H1 (cell line): Measurements from ENCODE around the gene PES1. TPM values are rescaled to one million over a fixed set of nuclear protein-coding genes. Genes with fewer than 3 reads are reported as not detected.
A peak's percentile ranks its signal among the peaks of the same experiment; 100 is the strongest.

Experiments used
- CTCF ChIA-PET: fragments of 300-600 bp; sonication (Branson Sonifier 250); formaldehyde crosslinking; loops from one replicate; lab custom pipeline; 2021; ENCODE audit not compliant: partially characterized antibody; lab: Charles Lee
- POLR2A ChIA-PET: fragments of 300-600 bp; sonication (Branson Sonifier 250); formaldehyde crosslinking; loops from one replicate; lab custom pipeline; 2021; ENCODE audit warnings: inconsistent platforms; ENCODE audit not compliant: partially characterized antibody; lab: Charles Lee
- DNase-seq, 2 experiments: peaks; one replicate each; pipeline versions ENCODE4 v3.0.0 to v3.0.0-alpha.2; 2010 to 2022; ENCODE audit warnings: low spot score in 2 of 2, low read depth in 1 of 2, mixed read lengths in 1 of 2
- FAIRE-seq: peaks from 2 replicates; lab custom pipeline; 2011; peaks lifted over from hg19 to GRCh38; lab: Jason Lieb, UNC
- H2AFZ ChIP-seq: 2 replicates; pipeline ENCODE4 v1.8.1; 2012; ENCODE audit warnings: low read length, inconsistent platforms
- H2AK5ac ChIP-seq: 2 replicates; pipeline ENCODE4 v1.6.1; 2013; ENCODE audit warnings: low read depth, low read length
- H2BK120ac ChIP-seq: replicated peaks from 2 replicates; pipeline ENCODE3; 2013; ENCODE audit warnings: low read depth, low read length, inconsistent platforms
- H2BK12ac ChIP-seq: 2 replicates; pipeline ENCODE4 v1.6.1; 2013; ENCODE audit warnings: low read depth, low read length
- H2BK15ac ChIP-seq: 2 replicates; pipeline ENCODE4 v1.6.1; 2013; ENCODE audit warnings: low read length
- H2BK20ac ChIP-seq: 2 replicates; pipeline ENCODE4 v1.6.1; 2013; ENCODE audit warnings: low read length
- H2BK5ac ChIP-seq: 2 replicates; pipeline ENCODE4 v1.6.1; 2013; ENCODE audit warnings: low read depth, low read length
- H3K14ac ChIP-seq: 2 replicates; pipeline ENCODE4 v1.6.1; 2013; ENCODE audit warnings: inconsistent platforms; ENCODE audit not compliant: insufficient read length
- H3K18ac ChIP-seq: 2 replicates; pipeline ENCODE4 v1.6.1; 2013; ENCODE audit warnings: low read length; ENCODE audit errors: extremely low read depth
- H3K23ac ChIP-seq: 2 replicates; pipeline ENCODE4 v1.6.1; 2013; ENCODE audit warnings: inconsistent platforms; ENCODE audit not compliant: insufficient read length
- H3K23me2 ChIP-seq: 2 replicates; pipeline ENCODE4 v1.6.1; 2013; ENCODE audit warnings: low read depth, low read length
- H3K27ac ChIP-seq: 2 replicates; pipeline ENCODE4 v1.6.1; 2011; ENCODE audit warnings: low read depth, low read length, inconsistent platforms
- H3K27me3 ChIP-seq, 4 experiments: replicated peaks in 1 of 4; 1 replicate in 1 of 4; 2 replicates in 3 of 4; pipeline versions ENCODE4 v1.6.1 to v1.8.1; 2011 to 2013; ENCODE audit warnings: low read length in 3 of 4, mild to moderate bottlenecking in 3 of 4, inconsistent platforms in 2 of 4, mixed read lengths in 2 of 4, moderate library complexity in 1 of 4; ENCODE audit not compliant: control insufficient read depth in 3 of 4, insufficient read depth in 3 of 4; ENCODE audit errors: extremely low read depth in 1 of 4
- H3K36me3 ChIP-seq, 4 experiments: 2 replicates each; pipeline versions ENCODE4 v1.6.1 to v1.8.1; 2011 to 2013; ENCODE audit warnings: mild to moderate bottlenecking in 4 of 4, low read length in 3 of 4, moderate library complexity in 2 of 4, control low read depth in 1 of 4, inconsistent platforms in 1 of 4; ENCODE audit not compliant: insufficient read depth in 4 of 4, control insufficient read depth in 2 of 4
- H3K4ac ChIP-seq: replicated peaks from 2 replicates; pipeline ENCODE3; 2013; ENCODE audit warnings: low read length, low read depth, mixed read lengths, inconsistent platforms; ENCODE audit not compliant: insufficient read length
- H3K4me1 ChIP-seq, 4 experiments: replicated peaks in 1 of 4; 1 replicate in 1 of 4; 2 replicates in 3 of 4; pipeline versions ENCODE4 v1.6.1 to v1.8.1; 2011 to 2013; ENCODE audit warnings: low read length in 3 of 4, inconsistent platforms in 2 of 4, mixed read lengths in 1 of 4; ENCODE audit not compliant: insufficient read depth in 4 of 4, control insufficient read depth in 3 of 4
- H3K4me2 ChIP-seq, 2 experiments: 2 replicates each; pipeline versions ENCODE4 v1.6.1 to v1.8.1; 2011 to 2013; ENCODE audit warnings: low read depth in 2 of 2, low read length in 2 of 2, control low read depth in 1 of 2, inconsistent platforms in 1 of 2, mild to moderate bottlenecking in 1 of 2; ENCODE audit not compliant: insufficient read depth in 1 of 2
- H3K4me3 ChIP-seq, 4 experiments: fragments of 200-600, 300-600 bp in 1 of 4; sonication (generic), shearing (Covaris generic), sonication (Bioruptor Twin) in 1 of 4; 2 replicates each; pipeline versions ENCODE4 v1.5.1 to v1.8.1; 2011 to 2016; ENCODE audit warnings: low read length in 4 of 4, low read depth in 3 of 4, control low read depth in 2 of 4, inconsistent platforms in 2 of 4, mild to moderate bottlenecking in 2 of 4, mixed read lengths in 1 of 4, moderate library complexity in 1 of 4; ENCODE audit not compliant: insufficient read depth in 2 of 4; ENCODE audit errors: extremely low read depth in 1 of 4
- H3K56ac ChIP-seq: replicated peaks from 2 replicates; pipeline ENCODE3; 2013; ENCODE audit warnings: low read depth, mild to moderate bottlenecking, mixed read lengths, low read length, inconsistent platforms; ENCODE audit not compliant: insufficient read length
- H3K79me1 ChIP-seq: 2 replicates; pipeline ENCODE4 v1.6.1; 2013; ENCODE audit warnings: low read depth, low read length, control low read depth
- H3K79me2 ChIP-seq, 2 experiments: 2 replicates each; pipeline versions ENCODE4 v1.6.1 to v1.8.1; 2012 to 2013; ENCODE audit warnings: low read length in 2 of 2, mild to moderate bottlenecking in 2 of 2, inconsistent platforms in 1 of 2; ENCODE audit not compliant: insufficient read depth in 2 of 2, control insufficient read depth in 1 of 2
- H3K9ac ChIP-seq, 4 experiments: replicated peaks in 1 of 4; 1 replicate in 1 of 4; 2 replicates in 3 of 4; pipeline versions ENCODE4 v1.6.1 to v1.8.1; 2011 to 2013; ENCODE audit warnings: low read depth in 3 of 4, low read length in 3 of 4, control low read depth in 2 of 4, mild to moderate bottlenecking in 2 of 4, moderate library complexity in 2 of 4, inconsistent platforms in 1 of 4; ENCODE audit errors: extremely low read depth in 1 of 4
- H3K9me3 ChIP-seq, 2 experiments: 2 replicates each; pipeline versions ENCODE4 v1.6.1 to v1.8.1; 2012 to 2013; ENCODE audit warnings: mild to moderate bottlenecking in 2 of 2, moderate library complexity in 2 of 2, control low read depth in 1 of 2, inconsistent platforms in 1 of 2, low read depth in 1 of 2, low read length in 1 of 2, mixed read lengths in 1 of 2; ENCODE audit not compliant: insufficient read depth in 2 of 2
- H4K20me1 ChIP-seq, 2 experiments: replicated peaks in 1 of 2; 2 replicates each; pipeline versions ENCODE3 to v1.8.1; 2011 to 2013; ENCODE audit warnings: inconsistent platforms in 2 of 2, low read length in 2 of 2, mild to moderate bottlenecking in 1 of 2; ENCODE audit not compliant: insufficient read depth in 2 of 2, control insufficient read depth in 1 of 2
- H4K5ac ChIP-seq: 2 replicates; pipeline ENCODE4 v1.6.1; 2013; ENCODE audit warnings: low read length, low read depth, mixed read lengths, inconsistent platforms; ENCODE audit not compliant: insufficient read length
- H4K8ac ChIP-seq: 2 replicates; pipeline ENCODE4 v1.8.0; 2013; ENCODE audit warnings: mild to moderate bottlenecking, moderate library complexity, low read length, inconsistent platforms; ENCODE audit not compliant: insufficient read depth; ENCODE audit errors: extremely low read depth
- H4K91ac ChIP-seq: replicated peaks from 2 replicates; pipeline ENCODE3; 2013; ENCODE audit warnings: low read length, mixed read lengths, inconsistent platforms; ENCODE audit not compliant: insufficient read length
- BCL11A ChIP-seq, 2 experiments: IDR thresholded peaks; one replicate each; pipeline ENCODE4 v1.6.1; 2011; ENCODE audit warnings: low read depth in 2 of 2, low read length in 2 of 2, mild to moderate bottlenecking in 2 of 2
- CEBPB ChIP-seq: IDR thresholded peaks from 2 replicates; pipeline ENCODE4 v1.6.1; 2012; ENCODE audit warnings: low read depth, low read length
- CHD1 ChIP-seq: IDR thresholded peaks from 2 replicates; pipeline ENCODE4 v1.6.1; 2012; ENCODE audit warnings: low read depth, low read length, improper control_type of control experiment
- CREB1 ChIP-seq: IDR thresholded peaks from 2 replicates; pipeline ENCODE4 v1.6.1; 2012; ENCODE audit warnings: inconsistent platforms
- EP300 ChIP-seq, 2 experiments: IDR thresholded peaks; 1 replicate in 1 of 2; 2 replicates in 1 of 2; pipeline ENCODE4 v1.6.1; 2011 to 2012; ENCODE audit warnings: low read depth in 2 of 2, low read length in 2 of 2, mild to moderate bottlenecking in 2 of 2, borderline replicate concordance in 1 of 2, inconsistent platforms in 1 of 2, moderate library complexity in 1 of 2
- EZH2 ChIP-seq: fragments of 200-600 bp; sonication (generic); IDR thresholded peaks from 2 replicates; pipeline ENCODE4 v1.7.1; 2012; ENCODE audit warnings: low read depth, mild to moderate bottlenecking, moderate library complexity, low read length, inconsistent platforms; ENCODE audit not compliant: severe bottlenecking
- GTF2F1 ChIP-seq: IDR thresholded peaks from 2 replicates; pipeline ENCODE4 v1.6.1; 2012; ENCODE audit warnings: low read depth, low read length, improper control_type of control experiment, borderline replicate concordance
- JUN ChIP-seq: IDR thresholded peaks from 2 replicates; pipeline ENCODE4 v1.6.1; 2011; ENCODE audit warnings: low read depth, mild to moderate bottlenecking, improper control_type of control experiment, low read length
- RXRA ChIP-seq: IDR thresholded peaks from 2 replicates; pipeline ENCODE4 v1.6.1; 2011; ENCODE audit warnings: low read depth, mild to moderate bottlenecking, low read length, moderate library complexity; ENCODE audit not compliant: insufficient read depth
- SP4 ChIP-seq: IDR thresholded peaks from 2 replicates; pipeline ENCODE4 v1.6.1; 2012; ENCODE audit warnings: low read length, inconsistent platforms
- TBP ChIP-seq: IDR thresholded peaks from 2 replicates; pipeline ENCODE4 v1.6.1; 2011; ENCODE audit warnings: low read depth, low read length, improper control_type of control experiment
- TEAD4 ChIP-seq: IDR thresholded peaks from 2 replicates; pipeline ENCODE4 v1.6.1; 2012; ENCODE audit warnings: low read depth, low read length, inconsistent platforms, mixed read lengths
- YY1 ChIP-seq: IDR thresholded peaks from 2 replicates; pipeline ENCODE4 v1.6.1; 2011; ENCODE audit warnings: low read depth, mild to moderate bottlenecking, low read length
- WGBS, 2 experiments: shearing (Covaris generic) in 1 of 2; methylation state at CpG; one replicate each; pipeline versions ENCODE4 v1.1.6 to v1.1.7; 2013 to 2015; ENCODE audit warnings: low lambda C conversion rate in 2 of 2, mixed read lengths in 2 of 2, inconsistent platforms in 1 of 2, low coverage in 1 of 2, missing lambda C conversion rate in 1 of 2; ENCODE audit not compliant: insufficient replicate concordance in 2 of 2, insufficient coverage in 1 of 2, insufficient read length in 1 of 2; ENCODE audit errors: extremely low coverage in 1 of 2, missing lambda C conversion rate in 1 of 2; 5-methylcytosine and 5-hydroxymethylcytosine counted together
- polyA plus RNA-seq, 7 experiments: library from polyadenylated mRNA; depleted of rRNA in 3 of 7; stranded (reverse) in 5 of 7; unstranded in 2 of 7; fragments of >200 nt in 5 of 7; fragments of 200-250 nt in 2 of 7; gene quantifications; 1 replicate in 5 of 7; 2 replicates in 1 of 7; 4 replicates in 1 of 7; pipeline versions ENCODE4 v1.2.1 to v1.2.3, GENCODE V29; 2011 to 2013; ENCODE audit warnings: missing spikeins in 2 of 7, mixed read lengths in 2 of 7
- total RNA-seq: library from RNA; stranded (reverse); fragmentation: NEBNext Ultra II Directional; extraction: Animal tissue kit (Norgen Biotek cat#: 25700); gene quantifications from 2 replicates; pipeline ENCODE4 v1.2.1, GENCODE V29; 2021

Gene PES1
- total and polyA plus RNA-seq, 2 of the 8 experiments (the other 6 are each of a cell fraction or from before 2014, with no cell fraction given): 121 to 191 TPM

DNA sequence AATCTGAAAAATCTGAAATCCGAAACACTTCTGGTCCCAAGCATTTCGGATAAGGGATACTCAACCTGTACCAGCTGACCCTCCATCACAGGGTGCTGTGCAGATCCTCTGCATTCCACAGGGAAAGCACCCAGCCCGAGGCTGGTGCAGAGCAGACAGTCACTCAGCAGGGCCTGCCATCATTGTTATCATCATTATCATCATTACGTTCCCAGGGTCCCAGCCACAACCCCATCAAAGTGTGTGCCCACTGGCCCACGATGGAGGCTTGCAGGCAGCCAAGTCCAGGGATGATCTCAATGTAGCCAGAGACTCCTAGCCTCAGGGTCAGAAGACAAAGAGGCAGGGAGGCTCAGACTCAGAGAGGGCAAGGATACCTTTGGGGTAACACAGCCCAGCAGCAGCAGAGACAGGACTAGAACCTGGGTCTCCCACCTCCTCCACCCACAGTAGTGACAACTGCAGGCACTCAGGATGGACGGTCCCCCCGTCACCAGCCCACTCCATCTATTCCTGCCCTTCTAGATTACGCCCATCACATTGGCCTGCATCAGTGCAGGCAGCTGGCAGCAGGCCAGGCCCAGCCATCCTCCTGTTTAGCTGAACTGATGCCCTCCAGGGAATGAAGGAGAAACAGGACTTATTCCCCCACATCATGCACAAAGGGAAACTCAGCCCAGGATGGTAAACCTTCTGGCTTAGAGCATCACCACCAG, 27.5 kb downstream of the PES1 start:
- no peak for TF ChIP-seq BCL11A (IDR thresholded peaks at IDR 0.05; ENCODE audit: low read depth in 2 of 2, low read length in 2 of 2)
- no peak for TF ChIP-seq CREB1
- TF ChIP-seq EZH2: no peak
- no peak for TF ChIP-seq CEBPB
- no peak for TF ChIP-seq GTF2F1
- TF ChIP-seq EP300 (IDR thresholded peaks at IDR 0.05; ENCODE audit: borderline replicate concordance in 1 of 2, low read depth in 2 of 2, low read length in 2 of 2): no peak
- no peak for TF ChIP-seq CHD1
- TF ChIP-seq SP4: no peak
- TF ChIP-seq RXRA: no peak
- no peak for TF ChIP-seq JUN
- no peak for TF ChIP-seq YY1
- no peak for TF ChIP-seq TBP
- no peak for TF ChIP-seq TEAD4
- TF ChIP-seq, all 59 proteins: peak for 0
- H4K20me1 ChIP-seq: peaks cover 0 to 2% of the 10 kb centered on the region in 2 experiments
- peaks cover 0 to 25% (median 12%) of the 10 kb centered on the region in 4 experiments; a peak in 6 of 7 replicates for H3K4me1 ChIP-seq
- peak overlapping the region; percentile 50; the same call in 1 of the 2 replicates for H2BK12ac ChIP-seq
- no peaks in the 10 kb centered on the region for H3K9me3 ChIP-seq
- no peak overlapping the region for H3K18ac ChIP-seq
- H3K27ac ChIP-seq: no peak overlapping the region; the same call in 1 of the 2 replicates
- H3K23me2 ChIP-seq: no peaks in the 10 kb centered on the region; the same call in 1 of the 2 replicates
- no peak overlapping the region for H3K23ac ChIP-seq
- H3K9ac ChIP-seq: no peak overlapping the region
- no peaks in the 10 kb centered on the region for H3K27me3 ChIP-seq
- no peaks in the 10 kb centered on the region for H3K36me3 ChIP-seq
- no peaks in the 10 kb centered on the region for H3K79me1 ChIP-seq
- H3K14ac ChIP-seq: no peak overlapping the region
- no peak overlapping the region for H4K5ac ChIP-seq
- 84% methylated on average over 8 of the region's 8 CpGs; no CpG with 5 or more reads in 1 of the 2 experiments for WGBS, 2 experiments
- ChIA-PET CTCF (interaction anchor here (1.0 to 2.7 kb wide), 6 partner anchors 9 to 327 kb away, joined by 3 to 9 read pairs (median 3); no protein-coding TSS in a partner anchor), POLR2A (interaction anchor here (0.8 to 2.2 kb wide), 6 partner anchors 12 to 238 kb away, joined by 3 to 10 read pairs (median 4); partner anchors contain the start of gene TCN2)
- H2AK5ac ChIP-seq: peak overlapping the region; percentile 82; the same call in 1 of the 2 replicates
- peak overlapping the region; percentile 87 for H4K91ac ChIP-seq
- H3K4me3 ChIP-seq: no peak overlapping the region
- no peak overlapping the region for H2BK120ac ChIP-seq
- H3K4me2 ChIP-seq: no peak overlapping the region
- peak overlapping the region; percentile 52; the same call in 1 of the 2 replicates for H2BK5ac ChIP-seq
- H3K4ac ChIP-seq: peak overlapping the region; percentile 87
- 0 out of 2 replicates have a peak overlapping the region, but pooled peaks have one; percentile 40 for H2BK15ac ChIP-seq
- no peak overlapping the region for H3K56ac ChIP-seq
- FAIRE-seq (peak; percentile 42), DNase-seq (no peak)
- H2BK20ac ChIP-seq: 0 out of 2 replicates have a peak overlapping the region, but pooled peaks have one; percentile 18
- no peaks in the 10 kb centered on the region for H3K79me2 ChIP-seq
- no peak overlapping the region for H2AFZ ChIP-seq
- no peak overlapping the region; the same call in 1 of the 2 replicates for H4K8ac ChIP-seq
